GM12873 (cell line): ENCODE data around the gene NPFFR2.

Source experiments
- CTCF ChIP-seq: IDR thresholded peaks from 2 replicates; pipeline ENCODE4 v1.5.1; 2012; ENCODE audit warnings: low read depth, mild to moderate bottlenecking, moderate library complexity, low read length, control low read depth; ENCODE audit not compliant: insufficient read depth; ENCODE audit errors: missing control alignments

Gene NPFFR2

GRCh38 chr4:72031868-72032608 is at the start of gene NPFFR2:
Gene NPFFR2 (plus strand): TSS chr4:72032000. CDS start chr4:72128592, 96,592 bp downstream.
- TF ChIP-seq CTCF: no peak

GRCh38 chr4:71992571-71993312 is 39.1 kb upstream of the NPFFR2 start:
- TF ChIP-seq CTCF: no peak

GRCh38 chr4:71994559-71994958 is 37.2 kb upstream of the NPFFR2 start:
- TF ChIP-seq CTCF: no peak

GRCh38 chr4:71995297-71995696 is 36.5 kb upstream of the NPFFR2 start:
- TF ChIP-seq CTCF: no peak

GRCh38 chr4:72006586-72006985 is 25.2 kb upstream of the NPFFR2 start:
- no peak for TF ChIP-seq CTCF

GRCh38 chr4:72011906-72012305 is 19.9 kb upstream of the NPFFR2 start:
- no peak for TF ChIP-seq CTCF

- TF ChIP-seq CTCF: no peak
These were observed 15.8 kb upstream of the NPFFR2 start for GRCh38 chr4:72016011-72016410.
